ENCODE data around the gene TEX48. TPM values are rescaled to one million over a fixed set of nuclear protein-coding genes. Genes with fewer than 3 reads are reported as not detected.

TEX48 gene
- total and polyA plus RNA-seq, 5 donors, result not detected

- Histone ChIP-seq H3K27ac (ENCODE audit: low read length) (no peak overlapping the region), H3K9me3 (ENCODE audit: control insufficient read depth, low read length) (no peaks in the 10 kb centered on the region), H3K4me3 (ENCODE audit: low read length) (no peak overlapping the region), H3K27me3 (ENCODE audit: control insufficient read depth, insufficient read depth) (no peaks in the 10 kb centered on the region), H3K4me1 (ENCODE audit: control insufficient read depth, insufficient read depth, low read length) (no peaks in the 10 kb centered on the region)
- DNase-seq (no peak), ATAC-seq (no peak)
- WGBS, result 78% methylated on average over 8 of the region's 8 CpGs
- intact Hi-C loops (cut with DNase I), result loop anchor here in 2 of 4 donors (10.0 kb wide), 1 partner anchor 334 kb away; no protein-coding TSS in a partner anchor
Observed at GRCh38 chr9:114680259-114681001, 1.6 kb downstream of the TEX48 start.

GRCh38 chr9:114678795-114679194, 3.2 kb downstream of the TEX48 start:
- Histone ChIP-seq H3K4me1 (ENCODE audit: control insufficient read depth, insufficient read depth, low read length) (no peaks in the 10 kb centered on the region), H3K27ac (ENCODE audit: low read length) (no peak overlapping the region), H3K27me3 (ENCODE audit: control insufficient read depth, insufficient read depth) (no peaks in the 10 kb centered on the region), H3K4me3 (ENCODE audit: low read length) (no peak overlapping the region), H3K9me3 (ENCODE audit: control insufficient read depth, low read length) (no peaks in the 10 kb centered on the region)
- intact Hi-C loops (cut with DNase I), result no loop called here
- ATAC-seq, result no peak
- no peak for DNase-seq

- 78% methylated on average over 3 of the region's 3 CpGs for WGBS
- ATAC-seq (no peak), DNase-seq (no peak)
- Histone ChIP-seq H3K9me3 (ENCODE audit: control insufficient read depth, low read length) (no peaks in the 10 kb centered on the region), H3K27ac (ENCODE audit: low read length) (no peak overlapping the region), H3K4me3 (ENCODE audit: low read length) (no peak overlapping the region), H3K27me3 (ENCODE audit: control insufficient read depth, insufficient read depth) (no peaks in the 10 kb centered on the region), H3K4me1 (ENCODE audit: control insufficient read depth, insufficient read depth, low read length) (no peaks in the 10 kb centered on the region)
- intact Hi-C loops (cut with DNase I), result no loop called here
Observed at GRCh38 chr9:114678130-114678529, 3.9 kb downstream of the TEX48 start.

- H3K9me3 ChIP-seq (ENCODE audit: control insufficient read depth, low read length), result no peaks in the 10 kb centered on the region
- intact Hi-C loops (cut with DNase I), result no loop called here
- DNase-seq (no peak), ATAC-seq (no peak)
- H3K4me1 ChIP-seq (ENCODE audit: control insufficient read depth, insufficient read depth, low read length), result no peaks in the 10 kb centered on the region
- H3K27ac ChIP-seq (ENCODE audit: low read length), result no peak overlapping the region
- H3K27me3 ChIP-seq (ENCODE audit: control insufficient read depth, insufficient read depth), result no peaks in the 10 kb centered on the region
- 33% methylated on average over 3 of the region's 3 CpGs for WGBS
- no peak overlapping the region for H3K4me3 ChIP-seq (ENCODE audit: low read length)
Observed at GRCh38 chr9:114677418-114677817, 4.6 kb downstream of the TEX48 start.

- Histone ChIP-seq H3K27ac (ENCODE audit: low read length) (no peak overlapping the region), H3K4me1 (ENCODE audit: control insufficient read depth, insufficient read depth, low read length) (no peaks in the 10 kb centered on the region), H3K4me3 (ENCODE audit: low read length) (no peak overlapping the region), H3K9me3 (ENCODE audit: control insufficient read depth, low read length) (no peaks in the 10 kb centered on the region), H3K27me3 (ENCODE audit: control insufficient read depth, insufficient read depth) (no peaks in the 10 kb centered on the region)
- intact Hi-C loops (cut with DNase I), result no loop called here
- WGBS, result 79% methylated on average over 4 of the region's 4 CpGs
- ATAC-seq, result no peak
- no peak for DNase-seq
Observed at GRCh38 chr9:114676901-114677300, 5.1 kb downstream of the TEX48 start.

GRCh38 chr9:114674798-114675540, 7.0 kb downstream of the TEX48 start:
- Histone ChIP-seq H3K27me3 (ENCODE audit: control insufficient read depth, insufficient read depth) (no peaks in the 10 kb centered on the region), H3K9me3 (ENCODE audit: control insufficient read depth, low read length) (no peaks in the 10 kb centered on the region), H3K4me3 (ENCODE audit: low read length) (no peak overlapping the region), H3K27ac (ENCODE audit: low read length) (no peak overlapping the region), H3K4me1 (ENCODE audit: control insufficient read depth, insufficient read depth, low read length) (no peaks in the 10 kb centered on the region)
- DNase-seq (no peak), ATAC-seq (no peak)
- WGBS, result 78% methylated on average over 3 of the region's 3 CpGs
- intact Hi-C loops (cut with DNase I), result no loop called here

- no peaks in the 10 kb centered on the region for H3K27me3 ChIP-seq (ENCODE audit: control insufficient read depth, insufficient read depth)
- intact Hi-C loops (cut with DNase I), result no loop called here
- WGBS, result 91% methylated on average over 2 of the region's 2 CpGs
- H3K27ac ChIP-seq (ENCODE audit: low read length), result no peak overlapping the region
- DNase-seq, result no peak
- no peak overlapping the region for H3K4me3 ChIP-seq (ENCODE audit: low read length)
- no peaks in the 10 kb centered on the region for H3K4me1 ChIP-seq (ENCODE audit: control insufficient read depth, insufficient read depth, low read length)
- no peaks in the 10 kb centered on the region for H3K9me3 ChIP-seq (ENCODE audit: control insufficient read depth, low read length)
- ATAC-seq, result no peak
Observed at GRCh38 chr9:114674076-114674797, 7.8 kb downstream of the TEX48 start.

- no peaks in the 10 kb centered on the region for H3K4me1 ChIP-seq (ENCODE audit: control insufficient read depth, insufficient read depth, low read length)
- no peak for ATAC-seq
- H3K27me3 ChIP-seq (ENCODE audit: control insufficient read depth, insufficient read depth), result peaks cover 2% of the 10 kb centered on the region
- intact Hi-C loops (cut with DNase I), result no loop called here
- DNase-seq, result no peak
- no peak overlapping the region for H3K27ac ChIP-seq (ENCODE audit: low read length)
- 31% methylated on average over 1 of the region's 1 CpG for WGBS
- H3K9me3 ChIP-seq (ENCODE audit: control insufficient read depth, low read length), result no peaks in the 10 kb centered on the region
- H3K4me3 ChIP-seq (ENCODE audit: low read length), result no peak overlapping the region
Observed at GRCh38 chr9:114671605-114672004, 10.4 kb downstream of the TEX48 start.

- Histone ChIP-seq H3K4me3 (ENCODE audit: low read length) (no peak overlapping the region), H3K9me3 (ENCODE audit: control insufficient read depth, low read length) (no peaks in the 10 kb centered on the region), H3K27ac (ENCODE audit: low read length) (no peak overlapping the region), H3K27me3 (ENCODE audit: control insufficient read depth, insufficient read depth) (peaks cover 2% of the 10 kb centered on the region), H3K4me1 (ENCODE audit: control insufficient read depth, insufficient read depth, low read length) (no peaks in the 10 kb centered on the region)
- no peak for ATAC-seq
- intact Hi-C loops (cut with DNase I), result loop anchor here in 2 of 4 donors (10.0 kb wide), 1 partner anchor 345 kb away; no protein-coding TSS in a partner anchor
- DNase-seq, result no peak
Observed at GRCh38 chr9:114669961-114670360, 12.0 kb downstream of the TEX48 start.

- Histone ChIP-seq H3K27me3 (ENCODE audit: control insufficient read depth, insufficient read depth) (peaks cover 2% of the 10 kb centered on the region), H3K4me3 (ENCODE audit: low read length) (no peak overlapping the region), H3K27ac (ENCODE audit: low read length) (no peak overlapping the region), H3K9me3 (ENCODE audit: control insufficient read depth, low read length) (no peaks in the 10 kb centered on the region), H3K4me1 (ENCODE audit: control insufficient read depth, insufficient read depth, low read length) (no peaks in the 10 kb centered on the region)
- intact Hi-C loops (cut with DNase I), result loop anchor here in 2 of 4 donors (10.0 kb wide), 1 partner anchor 347 kb away; no protein-coding TSS in a partner anchor
- no peak for DNase-seq
- no peak for ATAC-seq
- 63% methylated on average over 6 of the region's 6 CpGs for WGBS
Observed at GRCh38 chr9:114668146-114668545, 13.8 kb downstream of the TEX48 start.

- intact Hi-C loops (cut with DNase I), result loop anchor here in 2 of 4 donors (10.0 kb wide), 1 partner anchor 348 kb away; no protein-coding TSS in a partner anchor
- WGBS, result 48% methylated on average over 4 of the region's 4 CpGs
- DNase-seq (no peak), ATAC-seq (no peak)
- Histone ChIP-seq H3K27me3 (ENCODE audit: control insufficient read depth, insufficient read depth) (peaks cover 2% of the 10 kb centered on the region), H3K27ac (ENCODE audit: low read length) (no peak overlapping the region), H3K4me1 (ENCODE audit: control insufficient read depth, insufficient read depth, low read length) (no peaks in the 10 kb centered on the region), H3K4me3 (ENCODE audit: low read length) (no peak overlapping the region), H3K9me3 (ENCODE audit: control insufficient read depth, low read length) (no peaks in the 10 kb centered on the region)
Observed at GRCh38 chr9:114666851-114667250, 15.1 kb downstream of the TEX48 start.
